GM12873 (cell line): Measurements from ENCODE around the gene PARVA.

Experiments used
- CTCF ChIP-seq: IDR thresholded peaks from 2 replicates; pipeline ENCODE4 v1.5.1; 2012; ENCODE audit warnings: low read depth, mild to moderate bottlenecking, moderate library complexity, low read length, control low read depth; ENCODE audit not compliant: insufficient read depth; ENCODE audit errors: missing control alignments

The PARVA gene

GRCh38 chr11:12518606-12519385 is 141.4 kb downstream of the PARVA start:
- TF ChIP-seq CTCF = no peak

GRCh38 chr11:12520054-12520453 is 142.7 kb downstream of the PARVA start:
- no peak for TF ChIP-seq CTCF

- TF ChIP-seq CTCF = no peak
Observed at GRCh38 chr11:12523180-12523924, 146.0 kb downstream of the PARVA start.

GRCh38 chr11:12524865-12525264 is 147.5 kb downstream of the PARVA start:
- TF ChIP-seq CTCF = no peak

GRCh38 chr11:12525466-12526055 is 148.2 kb downstream of the PARVA start:
- no peak for TF ChIP-seq CTCF

- TF ChIP-seq CTCF = no peak
Observed at GRCh38 chr11:12526789-12527188, 149.4 kb downstream of the PARVA start.

- TF ChIP-seq CTCF = no peak
Observed at GRCh38 chr11:12528487-12528886, 151.1 kb downstream of the PARVA start.
